Measurements from ENCODE around the gene TEN1. TPM values are rescaled to one million over a fixed set of nuclear protein-coding genes. Genes with fewer than 3 reads are reported as not detected.

TEN1 gene
- total and polyA plus RNA-seq, 4 donors, result 20.6 to 33.5 (median 29.0) TPM

DNA sequence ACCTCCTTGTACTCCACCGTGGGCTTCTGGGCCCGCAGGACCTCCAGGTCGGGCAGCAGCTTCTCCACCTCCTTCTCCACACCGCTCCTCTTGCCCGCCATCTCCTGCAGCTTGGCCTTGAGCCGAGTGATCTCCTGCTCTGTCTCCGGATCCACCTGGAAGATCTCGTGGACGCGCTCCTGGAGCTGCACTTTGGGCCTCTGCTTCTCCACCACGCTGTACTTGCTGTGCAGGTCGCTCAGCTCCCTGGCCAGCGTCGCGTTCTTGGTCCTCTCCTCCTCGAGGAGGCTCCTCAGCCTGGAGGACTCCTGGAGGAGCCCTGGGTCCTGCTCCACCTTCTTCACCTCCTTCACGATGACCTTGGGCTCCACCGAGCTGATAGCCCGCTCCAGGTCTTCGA lies 30.4 kb downstream of the TEN1 start:
- peaks cover 0 to 9% (median 0%) of the 10 kb centered on the region in 4 donors for H3K36me3 ChIP-seq (ENCODE audit: control insufficient read depth in 4 of 4, insufficient read depth in 4 of 4, low read length in 4 of 4)
- H3K9ac ChIP-seq (ENCODE audit: insufficient read depth in 1 of 2, low read length in 2 of 2), result no peak overlapping the region
- no peak for ATAC-seq (ENCODE audit: insufficient read depth, low FRiP score)
- 96 to 97% methylated on average over 20 of the region's 20 CpGs for WGBS, 2 donors
- H3K9me3 ChIP-seq (ENCODE audit: control insufficient read depth in 4 of 4, insufficient read depth in 3 of 4, low read length in 3 of 4), result no peaks in the 10 kb centered on the region
- TF ChIP-seq, protein P1, sequence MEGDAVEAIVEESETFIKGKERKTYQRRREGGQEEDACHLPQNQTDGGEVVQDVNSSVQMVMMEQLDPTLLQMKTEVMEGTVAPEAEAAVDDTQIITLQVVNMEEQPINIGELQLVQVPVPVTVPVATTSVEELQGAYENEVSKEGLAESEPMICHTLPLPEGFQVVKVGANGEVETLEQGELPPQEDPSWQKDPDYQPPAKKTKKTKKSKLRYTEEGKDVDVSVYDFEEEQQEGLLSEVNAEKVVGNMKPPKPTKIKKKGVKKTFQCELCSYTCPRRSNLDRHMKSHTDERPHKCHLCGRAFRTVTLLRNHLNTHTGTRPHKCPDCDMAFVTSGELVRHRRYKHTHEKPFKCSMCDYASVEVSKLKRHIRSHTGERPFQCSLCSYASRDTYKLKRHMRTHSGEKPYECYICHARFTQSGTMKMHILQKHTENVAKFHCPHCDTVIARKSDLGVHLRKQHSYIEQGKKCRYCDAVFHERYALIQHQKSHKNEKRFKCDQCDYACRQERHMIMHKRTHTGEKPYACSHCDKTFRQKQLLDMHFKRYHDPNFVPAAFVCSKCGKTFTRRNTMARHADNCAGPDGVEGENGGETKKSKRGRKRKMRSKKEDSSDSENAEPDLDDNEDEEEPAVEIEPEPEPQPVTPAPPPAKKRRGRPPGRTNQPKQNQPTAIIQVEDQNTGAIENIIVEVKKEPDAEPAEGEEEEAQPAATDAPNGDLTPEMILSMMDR (IDR thresholded peaks at IDR 0.05; ENCODE audit: control extremely low read depth, extremely low read depth), result no peak
- no peak overlapping the region for H3K4me3 ChIP-seq
- H3K27me3 ChIP-seq (ENCODE audit: control insufficient read depth in 3 of 3, insufficient read depth in 3 of 3, low read length in 2 of 3), result no peaks in the 10 kb centered on the region
- peaks cover 0 to 2% (median 0%) of the 10 kb centered on the region in 5 donors for H3K4me1 ChIP-seq (ENCODE audit: control insufficient read depth in 5 of 5, insufficient read depth in 5 of 5, low read length in 5 of 5)
- DNase-seq, result no peak
- H3K27ac ChIP-seq (ENCODE audit: low read depth in 1 of 2, low read length in 1 of 2), result no peak overlapping the region

DNA sequence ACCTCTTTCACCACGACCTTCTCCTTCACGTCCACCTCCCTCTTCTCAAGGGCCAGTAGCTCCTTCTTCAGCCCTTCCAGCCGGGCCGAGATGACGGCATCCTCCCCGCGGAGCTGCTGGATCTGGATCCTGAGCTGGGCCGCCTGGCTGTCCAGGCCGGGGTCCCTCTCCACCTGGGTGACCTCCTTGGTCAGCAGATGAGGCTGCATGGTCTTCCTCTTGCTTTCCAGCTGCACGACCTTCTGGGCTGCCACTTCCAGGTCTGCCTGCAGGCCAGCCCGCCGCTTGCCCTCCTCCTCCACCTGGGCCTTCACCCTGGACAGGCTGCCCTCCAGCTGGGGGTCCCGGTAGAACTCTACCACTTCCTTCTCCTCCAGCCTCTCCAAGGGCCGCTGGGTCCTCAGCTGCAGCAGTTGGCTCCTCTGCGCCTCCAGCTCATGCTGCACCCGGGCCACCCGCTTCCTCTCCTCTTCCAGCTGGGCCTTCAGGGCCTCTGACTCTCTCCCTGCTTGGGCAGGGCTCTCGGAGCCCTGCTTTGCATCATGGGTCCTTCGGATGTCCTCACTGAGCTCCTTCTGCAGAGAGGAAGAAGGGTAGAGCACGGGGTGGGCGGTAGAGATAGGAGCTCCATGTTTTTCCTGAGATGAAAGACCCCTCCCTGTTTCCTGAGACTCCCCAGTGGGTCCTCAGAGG lies 31.1 kb downstream of the TEN1 start:
- H3K27ac ChIP-seq (ENCODE audit: low read depth in 1 of 2, low read length in 1 of 2), result no peak overlapping the region
- H3K9me3 ChIP-seq (ENCODE audit: control insufficient read depth in 4 of 4, insufficient read depth in 3 of 4, low read length in 3 of 4), result no peaks in the 10 kb centered on the region
- no peaks in the 10 kb centered on the region for H3K27me3 ChIP-seq (ENCODE audit: control insufficient read depth in 3 of 3, insufficient read depth in 3 of 3, low read length in 2 of 3)
- H3K36me3 ChIP-seq (ENCODE audit: control insufficient read depth in 4 of 4, insufficient read depth in 4 of 4, low read length in 4 of 4), result peaks cover 0 to 7% (median 0%) of the 10 kb centered on the region in 4 donors
- H3K9ac ChIP-seq (ENCODE audit: insufficient read depth in 1 of 2, low read length in 2 of 2), result no peak overlapping the region
- 75 to 87% methylated on average over 21 of the region's 21 CpGs for WGBS, 2 donors
- no peak for ATAC-seq (ENCODE audit: insufficient read depth, low FRiP score)
- DNase-seq, result no peak
- H3K4me3 ChIP-seq, result no peak overlapping the region
- H3K4me1 ChIP-seq (ENCODE audit: control insufficient read depth in 5 of 5, insufficient read depth in 5 of 5, low read length in 5 of 5), result peaks cover 0 to 3% (median 0%) of the 10 kb centered on the region in 5 donors
- TF ChIP-seq, protein P1 (IDR thresholded peaks at IDR 0.05; ENCODE audit: control extremely low read depth, extremely low read depth), result no peak

GRCh38 chr17:76011951-76012350 lies 32.9 kb downstream of the TEN1 start:
- Histone ChIP-seq H3K27ac (ENCODE audit: low read depth in 1 of 2, low read length in 1 of 2) (no peak overlapping the region), H3K27me3 (ENCODE audit: control insufficient read depth in 3 of 3, insufficient read depth in 3 of 3, low read length in 2 of 3) (no peaks in the 10 kb centered on the region), H3K36me3 (ENCODE audit: control insufficient read depth in 4 of 4, insufficient read depth in 4 of 4, low read length in 4 of 4) (peaks cover 0 to 10% (median 0%) of the 10 kb centered on the region in 4 donors), H3K9me3 (ENCODE audit: control insufficient read depth in 4 of 4, insufficient read depth in 3 of 4, low read length in 3 of 4) (no peaks in the 10 kb centered on the region), H3K9ac (ENCODE audit: insufficient read depth in 1 of 2, low read length in 2 of 2) (no peak overlapping the region), H3K4me1 (ENCODE audit: control insufficient read depth in 5 of 5, insufficient read depth in 5 of 5, low read length in 5 of 5) (peaks cover 0 to 3% (median 0%) of the 10 kb centered on the region in 5 donors), H3K4me3 (no peak overlapping the region)
- no peak for ATAC-seq (ENCODE audit: insufficient read depth, low FRiP score)
- TF ChIP-seq, protein P1 (IDR thresholded peaks at IDR 0.05; ENCODE audit: control extremely low read depth, extremely low read depth), result no peak
- 90 to 93% methylated on average over 5 of the region's 5 CpGs for WGBS, 2 donors
- DNase-seq, result no peak
